ENCODE results near the gene ADAP1. TPM values are rescaled to one million over a fixed set of nuclear protein-coding genes. Genes with fewer than 3 reads are reported as not detected.

ADAP1 gene
- total and polyA plus RNA-seq, 2 of the 13 experiments (the other 11 are each of a cell fraction or from before 2014, with no cell fraction given): 10.5 to 24.6 TPM

DNA sequence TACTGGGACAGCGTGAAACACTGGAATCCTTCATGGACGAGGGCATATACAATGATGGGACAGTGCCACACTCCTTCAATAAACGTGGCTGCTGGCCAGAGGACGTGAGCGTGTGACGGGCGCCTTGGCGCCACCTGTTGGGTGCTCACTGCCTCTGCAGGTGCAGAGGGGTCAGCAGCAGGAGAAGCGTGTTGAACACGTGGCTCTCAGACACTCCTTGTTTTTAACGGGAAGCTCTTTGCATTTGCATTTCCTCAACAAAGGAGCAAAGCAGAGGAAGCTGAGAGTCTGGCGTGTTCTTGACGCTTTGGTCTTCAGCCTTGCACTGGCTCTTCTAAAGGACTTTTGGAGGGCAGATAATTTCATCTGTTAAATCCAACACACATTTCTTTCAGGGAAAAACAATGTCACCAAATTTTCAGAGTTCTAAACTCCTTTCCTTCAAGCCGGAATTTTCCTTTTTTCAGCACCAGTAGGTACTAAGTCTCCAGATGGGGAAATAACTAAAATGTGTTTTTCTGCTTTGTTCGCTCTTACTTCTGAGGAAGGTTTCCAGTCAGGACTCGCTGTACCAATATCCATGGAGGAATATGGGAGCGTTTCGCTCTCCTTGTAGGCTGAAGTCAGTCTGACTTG, 81.0 kb downstream of the ADAP1 start (continued):
- TF ChIP-seq, protein P1, sequence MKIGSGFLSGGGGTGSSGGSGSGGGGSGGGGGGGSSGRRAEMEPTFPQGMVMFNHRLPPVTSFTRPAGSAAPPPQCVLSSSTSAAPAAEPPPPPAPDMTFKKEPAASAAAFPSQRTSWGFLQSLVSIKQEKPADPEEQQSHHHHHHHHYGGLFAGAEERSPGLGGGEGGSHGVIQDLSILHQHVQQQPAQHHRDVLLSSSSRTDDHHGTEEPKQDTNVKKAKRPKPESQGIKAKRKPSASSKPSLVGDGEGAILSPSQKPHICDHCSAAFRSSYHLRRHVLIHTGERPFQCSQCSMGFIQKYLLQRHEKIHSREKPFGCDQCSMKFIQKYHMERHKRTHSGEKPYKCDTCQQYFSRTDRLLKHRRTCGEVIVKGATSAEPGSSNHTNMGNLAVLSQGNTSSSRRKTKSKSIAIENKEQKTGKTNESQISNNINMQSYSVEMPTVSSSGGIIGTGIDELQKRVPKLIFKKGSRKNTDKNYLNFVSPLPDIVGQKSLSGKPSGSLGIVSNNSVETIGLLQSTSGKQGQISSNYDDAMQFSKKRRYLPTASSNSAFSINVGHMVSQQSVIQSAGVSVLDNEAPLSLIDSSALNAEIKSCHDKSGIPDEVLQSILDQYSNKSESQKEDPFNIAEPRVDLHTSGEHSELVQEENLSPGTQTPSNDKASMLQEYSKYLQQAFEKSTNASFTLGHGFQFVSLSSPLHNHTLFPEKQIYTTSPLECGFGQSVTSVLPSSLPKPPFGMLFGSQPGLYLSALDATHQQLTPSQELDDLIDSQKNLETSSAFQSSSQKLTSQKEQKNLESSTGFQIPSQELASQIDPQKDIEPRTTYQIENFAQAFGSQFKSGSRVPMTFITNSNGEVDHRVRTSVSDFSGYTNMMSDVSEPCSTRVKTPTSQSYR (CRISPR knock-in tag; IDR thresholded peaks at IDR 0.05; ENCODE audit: borderline replicate concordance): peak; percentile 65; the same call in 1 of the 2 replicates
- TF ChIP-seq ZNF253 (CRISPR knock-in tag; IDR thresholded peaks at IDR 0.05; ENCODE audit: borderline replicate concordance) (peak; percentile 86; the same call in 1 of the 2 replicates), ZNF567 (CRISPR knock-in tag; IDR thresholded peaks at IDR 0.05; ENCODE audit: borderline replicate concordance) (no peak), MAFG (CRISPR knock-in tag; IDR thresholded peaks at IDR 0.05) (0 out of 2 replicates have a peak, but pooled peaks have one; percentile 18), HOXA7 (CRISPR knock-in tag; IDR thresholded peaks at IDR 0.05) (no peak), ZNF780A (CRISPR knock-in tag; IDR thresholded peaks at IDR 0.05) (0 out of 2 replicates have a peak, but pooled peaks have one; percentile 42)
- TF ChIP-seq, protein P2, sequence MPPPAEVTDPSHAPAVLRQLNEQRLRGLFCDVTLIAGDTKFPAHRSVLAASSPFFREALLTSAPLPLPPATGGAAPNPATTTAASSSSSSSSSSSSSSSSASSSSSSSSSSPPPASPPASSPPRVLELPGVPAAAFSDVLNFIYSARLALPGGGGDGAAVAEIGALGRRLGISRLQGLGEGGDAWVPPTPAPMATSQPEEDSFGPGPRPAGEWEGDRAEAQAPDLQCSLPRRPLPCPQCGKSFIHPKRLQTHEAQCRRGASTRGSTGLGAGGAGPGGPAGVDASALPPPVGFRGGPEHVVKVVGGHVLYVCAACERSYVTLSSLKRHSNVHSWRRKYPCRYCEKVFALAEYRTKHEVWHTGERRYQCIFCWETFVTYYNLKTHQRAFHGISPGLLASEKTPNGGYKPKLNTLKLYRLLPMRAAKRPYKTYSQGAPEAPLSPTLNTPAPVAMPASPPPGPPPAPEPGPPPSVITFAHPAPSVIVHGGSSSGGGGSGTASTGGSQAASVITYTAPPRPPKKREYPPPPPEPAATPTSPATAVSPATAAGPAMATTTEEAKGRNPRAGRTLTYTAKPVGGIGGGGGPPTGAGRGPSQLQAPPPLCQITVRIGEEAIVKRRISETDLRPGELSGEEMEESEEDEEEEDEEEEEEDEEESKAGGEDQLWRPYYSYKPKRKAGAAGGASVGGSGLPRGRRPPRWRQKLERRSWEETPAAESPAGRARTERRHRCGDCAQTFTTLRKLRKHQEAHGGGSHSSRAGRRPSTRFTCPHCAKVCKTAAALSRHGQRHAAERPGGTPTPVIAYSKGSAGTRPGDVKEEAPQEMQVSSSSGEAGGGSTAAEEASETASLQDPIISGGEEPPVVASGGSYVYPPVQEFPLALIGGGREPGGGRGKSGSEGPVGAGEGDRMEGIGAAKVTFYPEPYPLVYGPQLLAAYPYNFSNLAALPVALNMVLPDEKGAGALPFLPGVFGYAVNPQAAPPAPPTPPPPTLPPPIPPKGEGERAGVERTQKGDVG (CRISPR knock-in tag; IDR thresholded peaks at IDR 0.05; ENCODE audit: borderline replicate concordance): peak; percentile 59; the same call in 1 of the 2 replicates
- TF ChIP-seq, protein P3, sequence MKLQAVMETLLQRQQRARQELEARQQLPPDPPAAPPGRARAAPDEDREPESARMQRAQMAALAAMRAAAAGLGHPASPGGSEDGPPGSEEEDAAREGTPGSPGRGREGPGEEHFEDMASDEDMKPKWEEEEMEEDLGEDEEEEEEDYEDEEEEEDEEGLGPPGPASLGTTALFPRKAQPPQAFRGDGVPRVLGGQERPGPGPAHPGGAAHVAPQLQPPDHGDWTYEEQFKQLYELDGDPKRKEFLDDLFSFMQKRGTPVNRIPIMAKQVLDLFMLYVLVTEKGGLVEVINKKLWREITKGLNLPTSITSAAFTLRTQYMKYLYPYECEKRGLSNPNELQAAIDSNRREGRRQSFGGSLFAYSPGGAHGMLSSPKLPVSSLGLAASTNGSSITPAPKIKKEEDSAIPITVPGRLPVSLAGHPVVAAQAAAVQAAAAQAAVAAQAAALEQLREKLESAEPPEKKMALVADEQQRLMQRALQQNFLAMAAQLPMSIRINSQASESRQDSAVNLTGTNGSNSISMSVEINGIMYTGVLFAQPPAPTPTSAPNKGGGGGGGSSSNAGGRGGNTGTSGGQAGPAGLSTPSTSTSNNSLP (IDR thresholded peaks at IDR 0.05; ENCODE audit: low read depth, low read length): no peak
- TF ChIP-seq, protein P4, sequence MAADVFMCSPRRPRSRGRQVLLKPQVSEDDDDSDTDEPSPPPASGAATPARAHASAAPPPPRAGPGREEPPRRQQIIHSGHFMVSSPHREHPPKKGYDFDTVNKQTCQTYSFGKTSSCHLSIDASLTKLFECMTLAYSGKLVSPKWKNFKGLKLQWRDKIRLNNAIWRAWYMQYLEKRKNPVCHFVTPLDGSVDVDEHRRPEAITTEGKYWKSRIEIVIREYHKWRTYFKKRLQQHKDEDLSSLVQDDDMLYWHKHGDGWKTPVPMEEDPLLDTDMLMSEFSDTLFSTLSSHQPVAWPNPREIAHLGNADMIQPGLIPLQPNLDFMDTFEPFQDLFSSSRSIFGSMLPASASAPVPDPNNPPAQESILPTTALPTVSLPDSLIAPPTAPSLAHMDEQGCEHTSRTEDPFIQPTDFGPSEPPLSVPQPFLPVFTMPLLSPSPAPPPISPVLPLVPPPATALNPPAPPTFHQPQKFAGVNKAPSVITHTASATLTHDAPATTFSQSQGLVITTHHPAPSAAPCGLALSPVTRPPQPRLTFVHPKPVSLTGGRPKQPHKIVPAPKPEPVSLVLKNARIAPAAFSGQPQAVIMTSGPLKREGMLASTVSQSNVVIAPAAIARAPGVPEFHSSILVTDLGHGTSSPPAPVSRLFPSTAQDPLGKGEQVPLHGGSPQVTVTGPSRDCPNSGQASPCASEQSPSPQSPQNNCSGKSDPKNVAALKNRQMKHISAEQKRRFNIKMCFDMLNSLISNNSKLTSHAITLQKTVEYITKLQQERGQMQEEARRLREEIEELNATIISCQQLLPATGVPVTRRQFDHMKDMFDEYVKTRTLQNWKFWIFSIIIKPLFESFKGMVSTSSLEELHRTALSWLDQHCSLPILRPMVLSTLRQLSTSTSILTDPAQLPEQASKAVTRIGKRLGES (CRISPR knock-in tag; IDR thresholded peaks at IDR 0.05; ENCODE audit: borderline replicate concordance): peak; percentile 93; the same call in 1 of the 2 replicates
- TF ChIP-seq, protein P5, sequence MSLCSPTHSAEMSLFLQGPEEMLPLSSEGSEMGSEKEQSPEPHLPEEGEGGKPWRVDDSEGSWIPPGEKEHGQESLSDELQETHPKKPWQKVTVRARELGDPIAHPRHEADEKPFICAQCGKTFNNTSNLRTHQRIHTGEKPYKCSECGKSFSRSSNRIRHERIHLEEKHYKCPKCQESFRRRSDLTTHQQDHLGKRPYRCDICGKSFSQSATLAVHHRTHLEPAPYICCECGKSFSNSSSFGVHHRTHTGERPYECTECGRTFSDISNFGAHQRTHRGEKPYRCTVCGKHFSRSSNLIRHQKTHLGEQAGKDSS (CRISPR knock-in tag; IDR thresholded peaks at IDR 0.05; ENCODE audit: borderline replicate concordance, low read depth): peak; percentile 74; the same call in 1 of the 2 replicates
- TF ChIP-seq, protein P6, sequence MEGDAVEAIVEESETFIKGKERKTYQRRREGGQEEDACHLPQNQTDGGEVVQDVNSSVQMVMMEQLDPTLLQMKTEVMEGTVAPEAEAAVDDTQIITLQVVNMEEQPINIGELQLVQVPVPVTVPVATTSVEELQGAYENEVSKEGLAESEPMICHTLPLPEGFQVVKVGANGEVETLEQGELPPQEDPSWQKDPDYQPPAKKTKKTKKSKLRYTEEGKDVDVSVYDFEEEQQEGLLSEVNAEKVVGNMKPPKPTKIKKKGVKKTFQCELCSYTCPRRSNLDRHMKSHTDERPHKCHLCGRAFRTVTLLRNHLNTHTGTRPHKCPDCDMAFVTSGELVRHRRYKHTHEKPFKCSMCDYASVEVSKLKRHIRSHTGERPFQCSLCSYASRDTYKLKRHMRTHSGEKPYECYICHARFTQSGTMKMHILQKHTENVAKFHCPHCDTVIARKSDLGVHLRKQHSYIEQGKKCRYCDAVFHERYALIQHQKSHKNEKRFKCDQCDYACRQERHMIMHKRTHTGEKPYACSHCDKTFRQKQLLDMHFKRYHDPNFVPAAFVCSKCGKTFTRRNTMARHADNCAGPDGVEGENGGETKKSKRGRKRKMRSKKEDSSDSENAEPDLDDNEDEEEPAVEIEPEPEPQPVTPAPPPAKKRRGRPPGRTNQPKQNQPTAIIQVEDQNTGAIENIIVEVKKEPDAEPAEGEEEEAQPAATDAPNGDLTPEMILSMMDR (CRISPR knock-in tag; IDR thresholded peaks at IDR 0.05): peak; percentile 97
